HepG2 (cell line): ENCODE measurements around the gene BCAS3. TPM values are rescaled to one million over a fixed set of nuclear protein-coding genes. Genes with fewer than 3 reads are reported as not detected.
A peak's percentile ranks its signal among the peaks of the same experiment; 100 is the strongest.

Experiments used
- BHLHE40 ChIP-seq: IDR thresholded peaks from 2 replicates; pipeline ENCODE4 v1.6.1; 2011; ENCODE audit warnings: low read length, improper control_type of control experiment
- FOXK2 ChIP-seq: fragments of 450-650 bp; IDR thresholded peaks from 2 replicates; pipeline ENCODE4 v1.6.1; 2016
- HIC2 ChIP-seq: sonication (generic); formaldehyde crosslinking; IDR thresholded peaks from 2 replicates; pipeline ENCODE4 v1.9.0; 2022; ENCODE audit warnings: low read depth, missing genetic modification reagents
- TFE3 ChIP-seq: IDR thresholded peaks from 2 replicates; pipeline ENCODE4 v1.6.1; 2016
- ZFX ChIP-seq: sonication (generic); formaldehyde crosslinking; IDR thresholded peaks from 2 replicates; pipeline ENCODE4 v1.4.0; 2020; ENCODE audit warnings: mild to moderate bottlenecking, low read depth, missing genetic modification reagents, moderate library complexity
- ZNF232 ChIP-seq: sonication (generic); formaldehyde crosslinking; IDR thresholded peaks from 2 replicates; pipeline ENCODE4 v1.4.0; 2020; ENCODE audit warnings: missing genetic modification reagents, borderline replicate concordance
- ZNF616 ChIP-seq: sonication (generic); formaldehyde crosslinking; IDR thresholded peaks from 2 replicates; pipeline ENCODE4 v1.5.0; 2020; ENCODE audit warnings: low read depth, mild to moderate bottlenecking, missing genetic modification reagents
- ZSCAN29 ChIP-seq: sonication (generic); formaldehyde crosslinking; conservative IDR thresholded peaks from 2 replicates; pipeline ENCODE4 v1.4.0; 2020; ENCODE audit warnings: mild to moderate bottlenecking, missing genetic modification reagents
- ZXDC ChIP-seq: sonication (generic); formaldehyde crosslinking; IDR thresholded peaks from 2 replicates; pipeline ENCODE4 v1.5.0; 2020; ENCODE audit warnings: mild to moderate bottlenecking, missing genetic modification reagents
- polyA plus RNA-seq, 8 experiments: library from polyadenylated mRNA; depleted of rRNA in 3 of 8; stranded (reverse) in 7 of 8; unstranded in 1 of 8; fragments of >200 nt; fragmentation: Illumina TruSeq in 4 of 8; extraction: Trizol in 4 of 8; gene quantifications; 2 replicates each; pipeline versions ENCODE4 v1.2.1 to v1.2.3, GENCODE V29; 2011 to 2016; ENCODE audit warnings: low read depth in 4 of 8, missing spikeins in 1 of 8, mixed read lengths in 1 of 8; ENCODE audit not compliant: insufficient read depth in 1 of 8
- total RNA-seq, 5 experiments: library from RNA; depleted of rRNA; stranded (reverse); fragments of >200 nt; fragmentation: Illumina TruSeq; extraction: Trizol; gene quantifications; 2 replicates each; pipeline ENCODE4 v1.2.3, GENCODE V29; 2016; ENCODE audit warnings: low read depth in 1 of 5
- TF ChIP-seq, protein P1 (sequence below): IDR thresholded peaks from 2 replicates; pipeline ENCODE4 v1.6.1; 2016; ENCODE audit warnings: low read depth
- TF ChIP-seq, protein P2 (sequence below): sonication (generic); formaldehyde crosslinking; IDR thresholded peaks from 2 replicates; pipeline ENCODE4 v1.4.0; 2020; ENCODE audit warnings: mild to moderate bottlenecking, missing genetic modification reagents, borderline replicate concordance
- TF ChIP-seq, protein P3 (sequence below): sonication (generic); formaldehyde crosslinking; IDR thresholded peaks from 2 replicates; pipeline ENCODE4 v1.4.0; 2020; ENCODE audit warnings: mild to moderate bottlenecking, missing genetic modification reagents

BCAS3 gene
- total and polyA plus RNA-seq, 2 of the 13 experiments (the other 11 are each of a cell fraction or from before 2014, with no cell fraction given) = 10.7 to 11.2 TPM

GRCh38 chr17:61318684-61319098 lies 641.0 kb downstream of the BCAS3 start (continued):
- TF ChIP-seq ZNF616 (CRISPR knock-in tag) (no peak), ZNF232 (peak; percentile 84; the same call in 1 of the 2 replicates), ZXDC (CRISPR knock-in tag) (no peak), HIC2 (CRISPR knock-in tag) (no peak), TFE3 (CRISPR knock-in tag) (peak; percentile 54; the same call in 1 of the 2 replicates), ZSCAN29 (CRISPR knock-in tag) (no peak), BHLHE40 (no peak), FOXK2 (no peak), ZFX (CRISPR knock-in tag) (0 out of 2 replicates have a peak, but pooled peaks have one; percentile 26)
- TF ChIP-seq, protein P1, sequence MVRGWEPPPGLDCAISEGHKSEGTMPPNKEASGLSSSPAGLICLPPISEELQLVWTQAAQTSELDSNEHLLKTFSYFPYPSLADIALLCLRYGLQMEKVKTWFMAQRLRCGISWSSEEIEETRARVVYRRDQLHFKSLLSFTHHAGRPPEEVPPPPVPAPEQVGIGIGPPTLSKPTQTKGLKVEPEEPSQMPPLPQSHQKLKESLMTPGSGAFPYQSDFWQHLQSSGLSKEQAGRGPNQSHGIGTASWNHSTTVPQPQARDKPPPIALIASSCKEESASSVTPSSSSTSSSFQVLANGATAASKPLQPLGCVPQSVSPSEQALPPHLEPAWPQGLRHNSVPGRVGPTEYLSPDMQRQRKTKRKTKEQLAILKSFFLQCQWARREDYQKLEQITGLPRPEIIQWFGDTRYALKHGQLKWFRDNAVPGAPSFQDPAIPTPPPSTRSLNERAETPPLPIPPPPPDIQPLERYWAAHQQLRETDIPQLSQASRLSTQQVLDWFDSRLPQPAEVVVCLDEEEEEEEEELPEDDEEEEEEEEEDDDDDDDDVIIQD (CRISPR knock-in tag) = no peak
- TF ChIP-seq, protein P2, sequence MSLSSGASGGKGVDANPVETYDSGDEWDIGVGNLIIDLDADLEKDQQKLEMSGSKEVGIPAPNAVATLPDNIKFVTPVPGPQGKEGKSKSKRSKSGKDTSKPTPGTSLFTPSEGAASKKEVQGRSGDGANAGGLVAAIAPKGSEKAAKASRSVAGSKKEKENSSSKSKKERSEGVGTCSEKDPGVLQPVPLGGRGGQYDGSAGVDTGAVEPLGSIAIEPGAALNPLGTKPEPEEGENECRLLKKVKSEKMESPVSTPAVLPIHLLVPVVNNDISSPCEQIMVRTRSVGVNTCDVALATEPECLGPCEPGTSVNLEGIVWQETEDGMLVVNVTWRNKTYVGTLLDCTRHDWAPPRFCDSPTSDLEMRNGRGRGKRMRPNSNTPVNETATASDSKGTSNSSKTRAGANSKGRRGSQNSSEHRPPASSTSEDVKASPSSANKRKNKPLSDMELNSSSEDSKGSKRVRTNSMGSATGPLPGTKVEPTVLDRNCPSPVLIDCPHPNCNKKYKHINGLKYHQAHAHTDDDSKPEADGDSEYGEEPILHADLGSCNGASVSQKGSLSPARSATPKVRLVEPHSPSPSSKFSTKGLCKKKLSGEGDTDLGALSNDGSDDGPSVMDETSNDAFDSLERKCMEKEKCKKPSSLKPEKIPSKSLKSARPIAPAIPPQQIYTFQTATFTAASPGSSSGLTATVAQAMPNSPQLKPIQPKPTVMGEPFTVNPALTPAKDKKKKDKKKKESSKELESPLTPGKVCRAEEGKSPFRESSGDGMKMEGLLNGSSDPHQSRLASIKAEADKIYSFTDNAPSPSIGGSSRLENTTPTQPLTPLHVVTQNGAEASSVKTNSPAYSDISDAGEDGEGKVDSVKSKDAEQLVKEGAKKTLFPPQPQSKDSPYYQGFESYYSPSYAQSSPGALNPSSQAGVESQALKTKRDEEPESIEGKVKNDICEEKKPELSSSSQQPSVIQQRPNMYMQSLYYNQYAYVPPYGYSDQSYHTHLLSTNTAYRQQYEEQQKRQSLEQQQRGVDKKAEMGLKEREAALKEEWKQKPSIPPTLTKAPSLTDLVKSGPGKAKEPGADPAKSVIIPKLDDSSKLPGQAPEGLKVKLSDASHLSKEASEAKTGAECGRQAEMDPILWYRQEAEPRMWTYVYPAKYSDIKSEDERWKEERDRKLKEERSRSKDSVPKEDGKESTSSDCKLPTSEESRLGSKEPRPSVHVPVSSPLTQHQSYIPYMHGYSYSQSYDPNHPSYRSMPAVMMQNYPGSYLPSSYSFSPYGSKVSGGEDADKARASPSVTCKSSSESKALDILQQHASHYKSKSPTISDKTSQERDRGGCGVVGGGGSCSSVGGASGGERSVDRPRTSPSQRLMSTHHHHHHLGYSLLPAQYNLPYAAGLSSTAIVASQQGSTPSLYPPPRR (CRISPR knock-in tag) = no peak
- TF ChIP-seq, protein P3, sequence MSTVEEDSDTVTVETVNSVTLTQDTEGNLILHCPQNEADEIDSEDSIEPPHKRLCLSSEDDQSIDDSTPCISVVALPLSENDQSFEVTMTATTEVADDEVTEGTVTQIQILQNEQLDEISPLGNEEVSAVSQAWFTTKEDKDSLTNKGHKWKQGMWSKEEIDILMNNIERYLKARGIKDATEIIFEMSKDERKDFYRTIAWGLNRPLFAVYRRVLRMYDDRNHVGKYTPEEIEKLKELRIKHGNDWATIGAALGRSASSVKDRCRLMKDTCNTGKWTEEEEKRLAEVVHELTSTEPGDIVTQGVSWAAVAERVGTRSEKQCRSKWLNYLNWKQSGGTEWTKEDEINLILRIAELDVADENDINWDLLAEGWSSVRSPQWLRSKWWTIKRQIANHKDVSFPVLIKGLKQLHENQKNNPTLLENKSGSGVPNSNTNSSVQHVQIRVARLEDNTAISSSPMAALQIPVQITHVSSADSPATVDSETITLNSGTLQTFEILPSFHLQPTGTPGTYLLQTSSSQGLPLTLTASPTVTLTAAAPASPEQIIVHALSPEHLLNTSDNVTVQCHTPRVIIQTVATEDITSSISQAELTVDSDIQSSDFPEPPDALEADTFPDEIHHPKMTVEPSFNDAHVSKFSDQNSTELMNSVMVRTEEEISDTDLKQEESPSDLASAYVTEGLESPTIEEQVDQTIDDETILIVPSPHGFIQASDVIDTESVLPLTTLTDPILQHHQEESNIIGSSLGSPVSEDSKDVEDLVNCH (CRISPR knock-in tag) = no peak
